ENCODE data around the gene RAC2.
A peak's percentile ranks its signal among the peaks of the same experiment; 100 is the strongest.

Gene RAC2

GRCh38 chr22:37284126-37284804, 40.2 kb upstream of the RAC2 start:
- Histone ChIP-seq H3K4me3 (ENCODE audit: low read length) (no peak overlapping the region), H3K4me1 (ENCODE audit: control insufficient read depth, insufficient read depth, low read length) (peaks cover 7% of the 10 kb centered on the region)

GRCh38 chr22:37283393-37283937, 39.4 kb upstream of the RAC2 start:
- peak; percentile 33 for DNase-seq (ENCODE audit: low read depth, low spot score)
- Histone ChIP-seq H3K4me1 (ENCODE audit: control insufficient read depth, insufficient read depth, low read length) (peaks cover 7% of the 10 kb centered on the region), H3K27me3 (ENCODE audit: control insufficient read depth, insufficient read depth, low read length) (no peaks in the 10 kb centered on the region), H3K27ac (ENCODE audit: low read length) (no peak overlapping the region), H3K36me3 (ENCODE audit: control insufficient read depth, insufficient read depth, low read length) (no peaks in the 10 kb centered on the region), H3K4me3 (ENCODE audit: low read length) (no peak overlapping the region), H3K9me3 (ENCODE audit: control insufficient read depth, insufficient read depth, low read length) (no peaks in the 10 kb centered on the region)
- no CpG with 5 or more reads among the region's 8 CpGs for WGBS (ENCODE audit: insufficient coverage, insufficient read length)

More at GRCh38 chr22:37284126-37284804, 40.2 kb upstream of the RAC2 start:
- H3K27me3 ChIP-seq (ENCODE audit: control insufficient read depth, insufficient read depth, low read length) = no peaks in the 10 kb centered on the region
- H3K9me3 ChIP-seq (ENCODE audit: control insufficient read depth, insufficient read depth, low read length) = no peaks in the 10 kb centered on the region
- no peaks in the 10 kb centered on the region for H3K36me3 ChIP-seq (ENCODE audit: control insufficient read depth, insufficient read depth, low read length)
- no peak overlapping the region for H3K27ac ChIP-seq (ENCODE audit: low read length)
- no peak for DNase-seq (ENCODE audit: low read depth, low spot score)
- WGBS (ENCODE audit: insufficient coverage, insufficient read length) = no CpG with 5 or more reads among the region's 9 CpGs

GRCh38 chr22:37282385-37282677, 38.3 kb upstream of the RAC2 start, which contains the start of gene CYTH4:
TSS of gene CYTH4 (plus strand) at chr22:37282508. CDS start at chr22:37282570, 62 bp downstream.
- Histone ChIP-seq H3K27ac (ENCODE audit: low read length) (no peak within 1 kb of the TSS), H3K36me3 (ENCODE audit: control insufficient read depth, insufficient read depth, low read length) (no peaks in the 10 kb centered on the region), H3K27me3 (ENCODE audit: control insufficient read depth, insufficient read depth, low read length) (no peaks in the 10 kb centered on the region), H3K9me3 (ENCODE audit: control insufficient read depth, insufficient read depth, low read length) (no peaks in the 10 kb centered on the region), H3K4me3 (ENCODE audit: low read length) (no peak within 1 kb of the TSS), H3K4me1 (ENCODE audit: control insufficient read depth, insufficient read depth, low read length) (peaks cover 7% of the 10 kb centered on the region)
- DNase-seq (ENCODE audit: low read depth, low spot score) = no peak
- no CpG with 5 or more reads among the region's 12 CpGs for WGBS (ENCODE audit: insufficient coverage, insufficient read length)

- no peaks in the 10 kb centered on the region for H3K9me3 ChIP-seq (ENCODE audit: control insufficient read depth, insufficient read depth, low read length)
- no peak overlapping the region for H3K27ac ChIP-seq (ENCODE audit: low read length)
- no peak overlapping the region for H3K4me3 ChIP-seq (ENCODE audit: low read length)
- peaks cover 7% of the 10 kb centered on the region for H3K4me1 ChIP-seq (ENCODE audit: control insufficient read depth, insufficient read depth, low read length)
- DNase-seq (ENCODE audit: low read depth, low spot score) = no peak
- no CpG with 5 or more reads among the region's 12 CpGs for WGBS (ENCODE audit: insufficient coverage, insufficient read length)
- no peaks in the 10 kb centered on the region for H3K27me3 ChIP-seq (ENCODE audit: control insufficient read depth, insufficient read depth, low read length)
- H3K36me3 ChIP-seq (ENCODE audit: control insufficient read depth, insufficient read depth, low read length) = no peaks in the 10 kb centered on the region
Measured at GRCh38 chr22:37281646-37282384, 37.7 kb upstream of the RAC2 start.

GRCh38 chr22:37281195-37281594, 37.1 kb upstream of the RAC2 start:
- Histone ChIP-seq H3K4me1 (ENCODE audit: control insufficient read depth, insufficient read depth, low read length) (peaks cover 7% of the 10 kb centered on the region), H3K27me3 (ENCODE audit: control insufficient read depth, insufficient read depth, low read length) (no peaks in the 10 kb centered on the region), H3K4me3 (ENCODE audit: low read length) (no peak overlapping the region), H3K9me3 (ENCODE audit: control insufficient read depth, insufficient read depth, low read length) (no peaks in the 10 kb centered on the region), H3K36me3 (ENCODE audit: control insufficient read depth, insufficient read depth, low read length) (no peaks in the 10 kb centered on the region), H3K27ac (ENCODE audit: low read length) (no peak overlapping the region)
- no peak for DNase-seq (ENCODE audit: low read depth, low spot score)
- no CpG with 5 or more reads among the region's 7 CpGs for WGBS (ENCODE audit: insufficient coverage, insufficient read length)

GRCh38 chr22:37280718-37281117, 36.6 kb upstream of the RAC2 start:
- Histone ChIP-seq H3K27ac (ENCODE audit: low read length) (no peak overlapping the region), H3K4me1 (ENCODE audit: control insufficient read depth, insufficient read depth, low read length) (peaks cover 7% of the 10 kb centered on the region)
- WGBS (ENCODE audit: insufficient coverage, insufficient read length) = no CpG with 5 or more reads among the region's 5 CpGs

GRCh38 chr22:37279331-37280181, 35.5 kb upstream of the RAC2 start:
- H3K27ac ChIP-seq (ENCODE audit: low read length) = no peak overlapping the region
- H3K4me1 ChIP-seq (ENCODE audit: control insufficient read depth, insufficient read depth, low read length) = peaks cover 5% of the 10 kb centered on the region
- no CpG with 5 or more reads among the region's 17 CpGs for WGBS (ENCODE audit: insufficient coverage, insufficient read length)

More at GRCh38 chr22:37280718-37281117, 36.6 kb upstream of the RAC2 start:
- Histone ChIP-seq H3K4me3 (ENCODE audit: low read length) (no peak overlapping the region), H3K9me3 (ENCODE audit: control insufficient read depth, insufficient read depth, low read length) (no peaks in the 10 kb centered on the region), H3K36me3 (ENCODE audit: control insufficient read depth, insufficient read depth, low read length) (no peaks in the 10 kb centered on the region), H3K27me3 (ENCODE audit: control insufficient read depth, insufficient read depth, low read length) (no peaks in the 10 kb centered on the region)
- DNase-seq (ENCODE audit: low read depth, low spot score) = no peak

GRCh38 chr22:37278261-37278660, 34.2 kb upstream of the RAC2 start:
- H3K4me1 ChIP-seq (ENCODE audit: control insufficient read depth, insufficient read depth, low read length) = no peaks in the 10 kb centered on the region; the same call in 1 of the 2 replicates
- WGBS (ENCODE audit: insufficient coverage, insufficient read length) = no CpG with 5 or more reads among the region's 5 CpGs

More at GRCh38 chr22:37279331-37280181, 35.5 kb upstream of the RAC2 start:
- Histone ChIP-seq H3K36me3 (ENCODE audit: control insufficient read depth, insufficient read depth, low read length) (no peaks in the 10 kb centered on the region), H3K9me3 (ENCODE audit: control insufficient read depth, insufficient read depth, low read length) (no peaks in the 10 kb centered on the region), H3K4me3 (ENCODE audit: low read length) (no peak overlapping the region), H3K27me3 (ENCODE audit: control insufficient read depth, insufficient read depth, low read length) (no peaks in the 10 kb centered on the region)
- DNase-seq (ENCODE audit: low read depth, low spot score) = no peak

GRCh38 chr22:37277384-37277783, 33.3 kb upstream of the RAC2 start:
- no CpG with 5 or more reads among the region's 11 CpGs for WGBS (ENCODE audit: insufficient coverage, insufficient read length)
- H3K36me3 ChIP-seq (ENCODE audit: control insufficient read depth, insufficient read depth, low read length) = no peaks in the 10 kb centered on the region
- H3K27ac ChIP-seq (ENCODE audit: low read length) = no peak overlapping the region
- DNase-seq (ENCODE audit: low read depth, low spot score) = no peak
- H3K4me3 ChIP-seq (ENCODE audit: low read length) = no peak overlapping the region
- no peaks in the 10 kb centered on the region; the same call in 1 of the 2 replicates for H3K4me1 ChIP-seq (ENCODE audit: control insufficient read depth, insufficient read depth, low read length)
- H3K27me3 ChIP-seq (ENCODE audit: control insufficient read depth, insufficient read depth, low read length) = no peaks in the 10 kb centered on the region
- no peaks in the 10 kb centered on the region for H3K9me3 ChIP-seq (ENCODE audit: control insufficient read depth, insufficient read depth, low read length)

More at GRCh38 chr22:37278261-37278660, 34.2 kb upstream of the RAC2 start:
- Histone ChIP-seq H3K36me3 (ENCODE audit: control insufficient read depth, insufficient read depth, low read length) (no peaks in the 10 kb centered on the region), H3K27me3 (ENCODE audit: control insufficient read depth, insufficient read depth, low read length) (no peaks in the 10 kb centered on the region), H3K27ac (ENCODE audit: low read length) (no peak overlapping the region), H3K9me3 (ENCODE audit: control insufficient read depth, insufficient read depth, low read length) (no peaks in the 10 kb centered on the region), H3K4me3 (ENCODE audit: low read length) (no peak overlapping the region)
- DNase-seq (ENCODE audit: low read depth, low spot score) = no peak

- Histone ChIP-seq H3K4me3 (ENCODE audit: low read length) (no peak overlapping the region), H3K27ac (ENCODE audit: low read length) (no peak overlapping the region), H3K4me1 (ENCODE audit: control insufficient read depth, insufficient read depth, low read length) (no peaks in the 10 kb centered on the region; the same call in 1 of the 2 replicates), H3K9me3 (ENCODE audit: control insufficient read depth, insufficient read depth, low read length) (no peaks in the 10 kb centered on the region), H3K27me3 (ENCODE audit: control insufficient read depth, insufficient read depth, low read length) (no peaks in the 10 kb centered on the region), H3K36me3 (ENCODE audit: control insufficient read depth, insufficient read depth, low read length) (no peaks in the 10 kb centered on the region)
- WGBS (ENCODE audit: insufficient coverage, insufficient read length) = no CpG with 5 or more reads among the region's 2 CpGs
- no peak for DNase-seq (ENCODE audit: low read depth, low spot score)
Measured at GRCh38 chr22:37276776-37277175, 32.7 kb upstream of the RAC2 start.

Measured in iPS DF 6.9 (cell line).